Esophagus squamous epithelium (tissue), 4 donors: ENCODE measurements around the gene PPOX.

Source experiments
- CTCF ChIP-seq, 6 experiments: fragments of 450-650 bp in 4 of 6; fragments of 200-600 bp in 2 of 6; sonication (generic) in 2 of 6; IDR thresholded peaks; one replicate each; pipeline ENCODE4 v1.5.1; 2016 to 2019; ENCODE audit warnings: antibody characterized with exemption in 6 of 6, mild to moderate bottlenecking in 4 of 6, moderate library complexity in 4 of 6
- POLR2A ChIP-seq, 4 donors: fragments of 450-650 bp; IDR thresholded peaks; one replicate each; pipeline ENCODE4 v1.6.1; 2017; ENCODE audit warnings: antibody characterized with exemption in 4 of 4, mild to moderate bottlenecking in 4 of 4, moderate library complexity in 3 of 4

GRCh38 chr1:161185732-161186311, 19.6 kb downstream of the PPOX start:
- TF ChIP-seq CTCF (IDR thresholded peaks at IDR 0.05): no peak
- TF ChIP-seq POLR2A (IDR thresholded peaks at IDR 0.05): no peak
